DMS153 treated with DMSO at 0.1 percent for 48 hours (cell line): ENCODE results near the gene LIPC.
A peak's percentile ranks its signal among the peaks of the same experiment; 100 is the strongest.

ENCODE experiments used
- DNase-seq: peaks from one replicate; lab custom pipeline; 2025; ENCODE audit not compliant: unreplicated experiment; lab: John Stamatoyannopoulos, UW

The LIPC gene

GRCh38 chr15:58433597-58434333 lies 2.0 kb downstream of the LIPC start:
- no peak for DNase-seq

GRCh38 chr15:58434334-58434875 lies 2.6 kb downstream of the LIPC start:
- no peak for DNase-seq

- no peak for DNase-seq
These were observed 4.8 kb downstream of the LIPC start for GRCh38 chr15:58436552-58436951.

GRCh38 chr15:58437531-58438105 lies 5.8 kb downstream of the LIPC start:
- no peak for DNase-seq

- no peak for DNase-seq
These were observed 6.3 kb downstream of the LIPC start for GRCh38 chr15:58438111-58438510.

- DNase-seq, result peak; percentile 4
These were observed 7.2 kb downstream of the LIPC start for GRCh38 chr15:58438956-58439355.

GRCh38 chr15:58440158-58440910 lies 8.5 kb downstream of the LIPC start:
- no peak for DNase-seq

- DNase-seq, result no peak
These were observed 9.1 kb downstream of the LIPC start for GRCh38 chr15:58440922-58441321.

- DNase-seq, result no peak
These were observed 9.7 kb downstream of the LIPC start for GRCh38 chr15:58441376-58442070.

- no peak for DNase-seq
These were observed 10.3 kb downstream of the LIPC start for GRCh38 chr15:58442122-58442521.

- DNase-seq, result no peak
These were observed 11.5 kb downstream of the LIPC start for GRCh38 chr15:58443308-58443707.

GRCh38 chr15:58444056-58444455 lies 12.3 kb downstream of the LIPC start:
- DNase-seq, result no peak

- no peak for DNase-seq
These were observed 13.0 kb downstream of the LIPC start for GRCh38 chr15:58444658-58445332.

GRCh38 chr15:58445865-58446264 lies 14.1 kb downstream of the LIPC start:
- no peak for DNase-seq

GRCh38 chr15:58446521-58446920 lies 14.7 kb downstream of the LIPC start:
- DNase-seq, result no peak

- DNase-seq, result no peak
These were observed 15.7 kb downstream of the LIPC start for GRCh38 chr15:58447271-58448010.

GRCh38 chr15:58448331-58448730 lies 16.5 kb downstream of the LIPC start:
- DNase-seq, result no peak

GRCh38 chr15:58448906-58449305 lies 17.1 kb downstream of the LIPC start:
- DNase-seq, result no peak

- no peak for DNase-seq
These were observed 20.0 kb downstream of the LIPC start for GRCh38 chr15:58451826-58452225.

GRCh38 chr15:58452775-58453174 lies 21.0 kb downstream of the LIPC start:
- no peak for DNase-seq
